OCI-LY3 (cell line): ENCODE measurements around the gene LITAF.

Experiments
- EZH2phosphoT487 ChIP-seq: fragments of 200-600 bp; shearing (Covaris generic); IDR thresholded peaks from 2 replicates; pipeline ENCODE4 v1.6.1; 2018; ENCODE audit warnings: antibody characterized with exemption, mixed run types, low read depth
- TF ChIP-seq, protein P1 (sequence below): fragments of 200-600, 300-600 bp; sonication (generic); IDR thresholded peaks from 2 replicates; pipeline ENCODE4 v1.5.1; 2014; ENCODE audit warnings: antibody characterized with exemption, low read length, low read depth

DNA sequence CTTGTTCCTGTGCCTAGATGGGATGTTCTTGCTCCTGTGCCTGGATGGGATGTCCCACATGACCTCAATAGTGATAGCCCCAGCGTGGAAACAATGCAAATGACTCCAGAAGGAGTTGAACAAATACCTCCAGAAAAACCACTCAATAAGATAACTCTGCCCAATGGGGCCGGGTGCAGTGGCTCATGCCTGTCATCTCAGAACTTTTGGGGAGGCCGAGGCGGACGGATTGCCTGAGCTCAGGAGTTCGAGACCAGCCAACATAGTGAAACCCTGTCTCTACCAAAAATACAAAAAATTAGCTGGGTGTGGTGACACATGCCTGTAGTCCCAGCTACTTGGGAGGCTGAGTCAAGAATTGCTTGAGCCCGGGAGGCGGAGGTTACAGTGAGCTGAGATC is 15.2 kb upstream of the LITAF start:
- TF ChIP-seq, protein P1, sequence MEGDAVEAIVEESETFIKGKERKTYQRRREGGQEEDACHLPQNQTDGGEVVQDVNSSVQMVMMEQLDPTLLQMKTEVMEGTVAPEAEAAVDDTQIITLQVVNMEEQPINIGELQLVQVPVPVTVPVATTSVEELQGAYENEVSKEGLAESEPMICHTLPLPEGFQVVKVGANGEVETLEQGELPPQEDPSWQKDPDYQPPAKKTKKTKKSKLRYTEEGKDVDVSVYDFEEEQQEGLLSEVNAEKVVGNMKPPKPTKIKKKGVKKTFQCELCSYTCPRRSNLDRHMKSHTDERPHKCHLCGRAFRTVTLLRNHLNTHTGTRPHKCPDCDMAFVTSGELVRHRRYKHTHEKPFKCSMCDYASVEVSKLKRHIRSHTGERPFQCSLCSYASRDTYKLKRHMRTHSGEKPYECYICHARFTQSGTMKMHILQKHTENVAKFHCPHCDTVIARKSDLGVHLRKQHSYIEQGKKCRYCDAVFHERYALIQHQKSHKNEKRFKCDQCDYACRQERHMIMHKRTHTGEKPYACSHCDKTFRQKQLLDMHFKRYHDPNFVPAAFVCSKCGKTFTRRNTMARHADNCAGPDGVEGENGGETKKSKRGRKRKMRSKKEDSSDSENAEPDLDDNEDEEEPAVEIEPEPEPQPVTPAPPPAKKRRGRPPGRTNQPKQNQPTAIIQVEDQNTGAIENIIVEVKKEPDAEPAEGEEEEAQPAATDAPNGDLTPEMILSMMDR, result no peak
- TF ChIP-seq EZH2phosphoT487, result no peak
